HepG2 (cell line): ENCODE results near the gene MSTO1. TPM values are rescaled to one million over a fixed set of nuclear protein-coding genes. Genes with fewer than 3 reads are reported as not detected.

ENCODE experiments used
- CC2D1A ChIP-seq: sonication (generic); formaldehyde crosslinking; IDR thresholded peaks from 2 replicates; pipeline ENCODE4 v1.8.1; 2023; ENCODE audit warnings: mild to moderate bottlenecking, missing genetic modification reagents
- KDM5B ChIP-seq: sonication (generic); formaldehyde crosslinking; IDR thresholded peaks from 2 replicates; pipeline ENCODE4 v1.4.0; 2020; ENCODE audit warnings: missing genetic modification reagents, mild to moderate bottlenecking, borderline replicate concordance
- KMT2B ChIP-seq: IDR thresholded peaks from 2 replicates; pipeline ENCODE4 v1.6.1; 2016; ENCODE audit warnings: missing genetic modification reagents, missing compliant biosample characterization
- MAFG ChIP-seq: sonication (generic); formaldehyde crosslinking; IDR thresholded peaks from 2 replicates; pipeline ENCODE4 v1.5.1; 2020; ENCODE audit warnings: mild to moderate bottlenecking, missing genetic modification reagents
- MEIS1 ChIP-seq: sonication (generic); formaldehyde crosslinking; IDR thresholded peaks from 2 replicates; pipeline ENCODE4 v1.9.0; 2021; ENCODE audit warnings: mild to moderate bottlenecking, missing genetic modification reagents, moderate library complexity, borderline replicate concordance
- MTA1 ChIP-seq: sonication (generic); formaldehyde crosslinking; IDR thresholded peaks from 2 replicates; pipeline ENCODE4 v1.4.0; 2020; ENCODE audit warnings: missing genetic modification reagents, mild to moderate bottlenecking, borderline replicate concordance
- MXD3 ChIP-seq: IDR thresholded peaks from 2 replicates; pipeline ENCODE4 v1.6.1; 2016; ENCODE audit warnings: mild to moderate bottlenecking, missing biosample characterization, missing genetic modification reagents
- PITX1 ChIP-seq: sonication (generic); formaldehyde crosslinking; IDR thresholded peaks from 2 replicates; pipeline ENCODE4 v1.5.1; 2020; ENCODE audit warnings: mild to moderate bottlenecking, missing genetic modification reagents
- SP2 ChIP-seq: sonication (generic); formaldehyde crosslinking; IDR thresholded peaks from 2 replicates; pipeline ENCODE4 v1.5.1; 2020; ENCODE audit warnings: mild to moderate bottlenecking, missing genetic modification reagents
- SP4 ChIP-seq: sonication (generic); formaldehyde crosslinking; IDR thresholded peaks from 2 replicates; pipeline ENCODE4 v1.8.1; 2023; ENCODE audit warnings: mild to moderate bottlenecking, missing genetic modification reagents
- ZBTB20 ChIP-seq: sonication (generic); formaldehyde crosslinking; IDR thresholded peaks from 2 replicates; pipeline ENCODE4 v1.8.1; 2023; ENCODE audit warnings: missing genetic modification reagents, low read depth, mild to moderate bottlenecking, borderline replicate concordance
- ZEB1 ChIP-seq: IDR thresholded peaks from 2 replicates; pipeline ENCODE4 v1.6.1; 2012; ENCODE audit warnings: mild to moderate bottlenecking, low read depth, inconsistent platforms; ENCODE audit not compliant: insufficient replicate concordance
- ZFX ChIP-seq: sonication (generic); formaldehyde crosslinking; IDR thresholded peaks from 2 replicates; pipeline ENCODE4 v1.4.0; 2020; ENCODE audit warnings: mild to moderate bottlenecking, low read depth, missing genetic modification reagents, moderate library complexity
- ZNF12 ChIP-seq: sonication (generic); formaldehyde crosslinking; IDR thresholded peaks from 2 replicates; pipeline ENCODE4 v1.5.0; 2020; ENCODE audit warnings: missing genetic modification reagents
- ZNF253 ChIP-seq: sonication (generic); formaldehyde crosslinking; IDR thresholded peaks from 2 replicates; pipeline ENCODE4 v1.8.0; 2022; ENCODE audit warnings: mild to moderate bottlenecking, missing genetic modification reagents, borderline replicate concordance
- ZNF383 ChIP-seq: sonication (generic); formaldehyde crosslinking; IDR thresholded peaks from 2 replicates; pipeline ENCODE4 v1.4.0; 2020; ENCODE audit warnings: missing genetic modification reagents, mild to moderate bottlenecking, borderline replicate concordance
- ZNF510 ChIP-seq: sonication (generic); formaldehyde crosslinking; IDR thresholded peaks from 2 replicates; pipeline ENCODE4 v1.4.0; 2020; ENCODE audit warnings: low read depth, mild to moderate bottlenecking, missing genetic modification reagents
- ZNF558 ChIP-seq: sonication (generic); formaldehyde crosslinking; IDR thresholded peaks from 2 replicates; pipeline ENCODE4 v1.9.0; 2022; ENCODE audit warnings: mild to moderate bottlenecking, missing genetic modification reagents, borderline replicate concordance
- ZNF710 ChIP-seq: sonication (generic); formaldehyde crosslinking; IDR thresholded peaks from 2 replicates; pipeline ENCODE4 v1.5.0; 2020; ENCODE audit warnings: mild to moderate bottlenecking, missing genetic modification reagents, borderline replicate concordance
- ZNF720 ChIP-seq: sonication (generic); formaldehyde crosslinking; IDR thresholded peaks from 2 replicates; pipeline ENCODE4 v1.4.0; 2020; ENCODE audit warnings: missing genetic modification reagents
- polyA plus RNA-seq, 8 experiments: library from polyadenylated mRNA; depleted of rRNA in 3 of 8; stranded (reverse) in 7 of 8; unstranded in 1 of 8; fragments of >200 nt; fragmentation: Illumina TruSeq in 4 of 8; extraction: Trizol in 4 of 8; gene quantifications; 2 replicates each; pipeline versions ENCODE4 v1.2.1 to v1.2.3, GENCODE V29; 2011 to 2016; ENCODE audit warnings: low read depth in 4 of 8, missing spikeins in 1 of 8, mixed read lengths in 1 of 8; ENCODE audit not compliant: insufficient read depth in 1 of 8
- total RNA-seq, 5 experiments: library from RNA; depleted of rRNA; stranded (reverse); fragments of >200 nt; fragmentation: Illumina TruSeq; extraction: Trizol; gene quantifications; 2 replicates each; pipeline ENCODE4 v1.2.3, GENCODE V29; 2016; ENCODE audit warnings: low read depth in 1 of 5
- TF ChIP-seq, protein P1 (sequence below): sonication (generic); formaldehyde crosslinking; IDR thresholded peaks from 2 replicates; pipeline ENCODE4 v1.8.0; 2022; ENCODE audit warnings: missing genetic modification reagents, mild to moderate bottlenecking, borderline replicate concordance
- TF ChIP-seq, protein P2 (sequence below): IDR thresholded peaks from 2 replicates; pipeline ENCODE4 v1.6.1; 2016; ENCODE audit warnings: missing genetic modification reagents, missing compliant biosample characterization
- TF ChIP-seq, protein P3 (sequence below): sonication (generic); formaldehyde crosslinking; IDR thresholded peaks from 2 replicates; pipeline ENCODE4 v1.4.0; 2020; ENCODE audit warnings: missing genetic modification reagents
- TF ChIP-seq, protein P4 (sequence below): sonication (generic); formaldehyde crosslinking; IDR thresholded peaks from 2 replicates; pipeline ENCODE4 v1.5.0; 2020; ENCODE audit warnings: missing genetic modification reagents, mild to moderate bottlenecking, borderline replicate concordance

Gene MSTO1
- total and polyA plus RNA-seq, 2 of the 13 experiments (the other 11 are each of a cell fraction or from before 2014, with no cell fraction given): 19.1 to 25.3 TPM

- TF ChIP-seq MEIS1 (CRISPR knock-in tag): no peak
- TF ChIP-seq, protein P1, sequence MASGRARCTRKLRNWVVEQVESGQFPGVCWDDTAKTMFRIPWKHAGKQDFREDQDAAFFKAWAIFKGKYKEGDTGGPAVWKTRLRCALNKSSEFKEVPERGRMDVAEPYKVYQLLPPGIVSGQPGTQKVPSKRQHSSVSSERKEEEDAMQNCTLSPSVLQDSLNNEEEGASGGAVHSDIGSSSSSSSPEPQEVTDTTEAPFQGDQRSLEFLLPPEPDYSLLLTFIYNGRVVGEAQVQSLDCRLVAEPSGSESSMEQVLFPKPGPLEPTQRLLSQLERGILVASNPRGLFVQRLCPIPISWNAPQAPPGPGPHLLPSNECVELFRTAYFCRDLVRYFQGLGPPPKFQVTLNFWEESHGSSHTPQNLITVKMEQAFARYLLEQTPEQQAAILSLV (CRISPR knock-in tag): 0 out of 2 replicates have a peak, but pooled peaks have one; percentile 11
- TF ChIP-seq KMT2B (CRISPR knock-in tag): peak; percentile 78
- no peak for TF ChIP-seq CC2D1A (CRISPR knock-in tag)
- TF ChIP-seq ZNF253 (CRISPR knock-in tag): peak; percentile 76; the same call in 1 of the 2 replicates
- TF ChIP-seq SP2 (CRISPR knock-in tag): peak; percentile 55
- TF ChIP-seq, protein P2, sequence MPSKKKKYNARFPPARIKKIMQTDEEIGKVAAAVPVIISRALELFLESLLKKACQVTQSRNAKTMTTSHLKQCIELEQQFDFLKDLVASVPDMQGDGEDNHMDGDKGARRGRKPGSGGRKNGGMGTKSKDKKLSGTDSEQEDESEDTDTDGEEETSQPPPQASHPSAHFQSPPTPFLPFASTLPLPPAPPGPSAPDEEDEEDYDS (CRISPR knock-in tag): peak; percentile 48
- TF ChIP-seq ZNF710 (CRISPR knock-in tag): peak; percentile 76
- TF ChIP-seq PITX1 (CRISPR knock-in tag): peak; percentile 44; the same call in 1 of the 2 replicates
- TF ChIP-seq, protein P3, sequence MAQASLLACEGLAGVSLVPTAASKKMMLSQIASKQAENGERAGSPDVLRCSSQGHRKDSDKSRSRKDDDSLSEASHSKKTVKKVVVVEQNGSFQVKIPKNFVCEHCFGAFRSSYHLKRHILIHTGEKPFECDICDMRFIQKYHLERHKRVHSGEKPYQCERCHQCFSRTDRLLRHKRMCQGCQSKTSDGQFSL: peak; percentile 90
- TF ChIP-seq SP4 (CRISPR knock-in tag): peak; percentile 66
- no peak for TF ChIP-seq MAFG
- TF ChIP-seq ZNF510 (CRISPR knock-in tag): 0 out of 2 replicates have a peak, but pooled peaks have one; percentile 47
- no peak for TF ChIP-seq ZEB1
- TF ChIP-seq ZFX (CRISPR knock-in tag): peak; percentile 78
- no peak for TF ChIP-seq ZNF720
- TF ChIP-seq ZNF12 (CRISPR knock-in tag): 0 out of 2 replicates have a peak, but pooled peaks have one; percentile 12
- no peak for TF ChIP-seq ZNF383
- 0 out of 2 replicates have a peak, but pooled peaks have one; percentile 23 for TF ChIP-seq MTA1 (CRISPR knock-in tag)
- TF ChIP-seq ZBTB20 (CRISPR knock-in tag): 0 out of 2 replicates have a peak, but pooled peaks have one; percentile 51
- peak; percentile 87; the same call in 1 of the 2 replicates for TF ChIP-seq ZNF558 (CRISPR knock-in tag)
- TF ChIP-seq, protein P4, sequence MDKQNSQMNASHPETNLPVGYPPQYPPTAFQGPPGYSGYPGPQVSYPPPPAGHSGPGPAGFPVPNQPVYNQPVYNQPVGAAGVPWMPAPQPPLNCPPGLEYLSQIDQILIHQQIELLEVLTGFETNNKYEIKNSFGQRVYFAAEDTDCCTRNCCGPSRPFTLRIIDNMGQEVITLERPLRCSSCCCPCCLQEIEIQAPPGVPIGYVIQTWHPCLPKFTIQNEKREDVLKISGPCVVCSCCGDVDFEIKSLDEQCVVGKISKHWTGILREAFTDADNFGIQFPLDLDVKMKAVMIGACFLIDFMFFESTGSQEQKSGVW (CRISPR knock-in tag): no peak
- peak; percentile 64; the same call in 1 of the 2 replicates for TF ChIP-seq MXD3
- peak; percentile 53; the same call in 1 of the 2 replicates for TF ChIP-seq KDM5B (CRISPR knock-in tag)
These were observed 47.2 kb upstream of the MSTO1 start, which contains the start of gene ASH1L (continued) for GRCh38 chr1:155562581-155563376.
